ENCODE data around the gene IMP4.

The IMP4 gene

DNA sequence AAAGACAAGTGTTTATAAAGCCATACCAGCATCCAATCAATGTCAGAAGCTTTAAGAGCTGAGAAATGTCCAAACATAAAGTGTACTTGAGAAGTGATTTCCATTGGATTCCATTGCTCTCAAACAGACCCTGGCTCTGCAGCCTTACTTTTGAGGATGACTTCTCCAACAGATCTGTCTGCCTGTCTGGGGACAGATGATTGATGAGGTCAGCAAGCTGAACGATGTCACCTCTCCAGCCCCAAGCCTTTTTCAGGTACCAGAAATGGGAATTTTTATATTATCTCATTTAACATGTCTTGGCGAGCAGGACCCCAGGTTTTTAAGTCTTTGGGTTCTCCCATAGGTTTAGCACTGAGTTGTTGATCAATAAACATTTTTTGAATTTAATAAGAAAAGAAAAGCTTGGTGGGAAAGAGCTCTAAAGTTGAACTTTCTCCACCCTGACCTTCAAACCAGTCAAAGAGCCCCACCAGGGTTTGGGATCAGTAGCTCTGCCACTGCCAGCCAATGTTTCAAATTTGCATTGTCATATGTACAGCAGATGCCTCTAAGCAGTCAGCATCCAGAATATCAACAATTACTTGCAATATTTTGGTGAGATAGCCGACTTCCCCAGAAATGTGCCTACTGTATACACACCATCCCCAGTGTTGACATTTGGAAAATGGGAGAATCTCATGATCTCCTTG lies 35.7 kb downstream of the IMP4 start:
- DNase-seq (ENCODE audit: low spot score): no peak

DNA sequence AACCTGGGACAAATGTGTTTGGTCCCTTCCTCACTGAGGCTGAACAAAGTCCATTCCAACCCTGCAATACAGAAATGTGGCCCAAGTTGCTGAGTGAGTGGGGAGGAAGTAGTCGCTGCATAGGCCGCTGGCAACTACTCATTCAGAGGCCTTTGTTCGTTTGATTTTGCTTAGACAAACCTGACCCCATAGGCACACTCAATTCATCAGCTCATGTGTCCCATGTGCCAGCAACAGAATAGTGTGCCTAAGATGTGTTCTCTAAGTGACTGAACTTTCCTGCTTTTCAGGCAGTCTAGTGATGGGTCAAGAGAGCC lies 36.2 kb downstream of the IMP4 start:
- no peak for DNase-seq (ENCODE audit: low spot score)

DNA sequence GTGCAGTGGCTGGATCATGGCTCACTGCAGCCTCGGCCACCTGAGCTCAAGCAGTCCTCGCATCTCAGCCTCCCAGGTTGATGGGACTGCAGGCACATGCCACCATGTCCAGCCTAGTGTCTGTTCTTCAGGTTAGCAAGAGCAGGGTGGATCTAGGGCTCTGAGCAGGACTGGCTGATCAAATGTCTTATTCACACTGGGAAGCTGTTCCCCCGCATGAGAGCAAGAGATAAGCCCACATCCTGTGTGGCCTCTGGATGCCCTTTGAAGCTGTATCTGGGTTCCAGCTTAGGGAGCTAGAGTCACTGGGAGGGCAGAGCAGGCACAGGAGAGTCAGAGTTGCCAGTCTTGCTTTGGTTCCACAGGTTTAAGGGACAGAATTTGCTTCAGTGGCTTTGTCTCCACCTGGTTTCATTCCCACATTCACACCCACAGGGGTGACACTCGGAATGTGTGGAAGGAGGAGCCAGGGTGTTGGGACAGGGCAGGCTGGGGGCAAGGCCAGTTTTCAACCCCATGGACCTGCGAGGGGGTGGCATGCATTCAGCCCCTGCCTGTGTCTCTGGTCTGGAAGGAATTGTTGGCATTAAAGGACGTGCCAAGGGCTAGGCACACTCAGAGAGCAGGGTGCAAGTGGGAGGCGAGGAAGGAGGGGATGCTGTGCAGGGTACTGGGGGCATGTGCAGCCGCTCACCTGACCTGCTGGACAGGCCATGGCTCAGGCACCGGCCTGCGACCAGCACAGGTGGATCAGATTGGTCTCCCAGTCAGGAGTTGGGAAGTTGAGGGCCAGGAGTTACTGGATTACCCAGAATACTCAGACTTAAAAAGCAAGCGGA lies 37.6 kb downstream of the IMP4 start:
- DNase-seq (ENCODE audit: low spot score): peak; percentile 54

DNA sequence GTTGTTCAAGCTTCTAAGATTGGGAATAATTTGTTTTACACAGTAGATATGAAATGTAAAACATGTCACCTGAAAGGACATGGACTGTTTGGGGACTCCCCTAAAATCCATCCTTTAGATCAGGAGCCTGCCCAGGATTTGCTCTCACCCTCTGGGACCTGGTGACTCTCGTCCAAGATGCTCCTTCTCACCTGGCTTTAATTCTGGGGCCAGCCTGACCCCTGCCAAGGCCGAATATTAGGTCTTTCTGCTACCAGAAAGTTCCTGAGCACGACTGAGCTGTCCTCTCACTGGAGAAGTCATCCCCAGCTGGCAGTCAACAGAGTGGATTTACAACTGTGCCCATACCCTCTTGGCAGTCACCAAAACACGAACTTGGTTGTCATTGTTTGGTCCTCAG lies 38.4 kb downstream of the IMP4 start:
- no peak for DNase-seq (ENCODE audit: low spot score)

DNA sequence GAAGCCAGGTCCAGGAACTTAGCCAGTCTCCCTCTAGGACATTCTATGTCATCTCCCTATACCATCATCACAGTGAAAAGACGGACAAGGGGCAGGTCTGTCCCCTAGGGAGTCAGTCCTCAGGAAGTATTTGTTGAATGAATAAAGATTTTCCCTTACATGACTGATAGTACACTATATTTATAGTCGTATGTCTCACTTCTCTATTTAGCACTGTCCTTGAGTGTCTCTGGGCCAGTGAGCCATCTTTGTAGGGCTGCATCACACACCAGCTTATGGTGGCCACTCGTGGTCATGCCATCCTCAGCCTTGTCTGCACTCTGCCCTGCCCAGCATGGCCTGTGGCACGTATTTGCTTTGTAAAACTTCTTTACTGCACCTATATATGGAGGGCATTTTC lies 38.9 kb downstream of the IMP4 start:
- DNase-seq (ENCODE audit: low spot score): no peak

DNA sequence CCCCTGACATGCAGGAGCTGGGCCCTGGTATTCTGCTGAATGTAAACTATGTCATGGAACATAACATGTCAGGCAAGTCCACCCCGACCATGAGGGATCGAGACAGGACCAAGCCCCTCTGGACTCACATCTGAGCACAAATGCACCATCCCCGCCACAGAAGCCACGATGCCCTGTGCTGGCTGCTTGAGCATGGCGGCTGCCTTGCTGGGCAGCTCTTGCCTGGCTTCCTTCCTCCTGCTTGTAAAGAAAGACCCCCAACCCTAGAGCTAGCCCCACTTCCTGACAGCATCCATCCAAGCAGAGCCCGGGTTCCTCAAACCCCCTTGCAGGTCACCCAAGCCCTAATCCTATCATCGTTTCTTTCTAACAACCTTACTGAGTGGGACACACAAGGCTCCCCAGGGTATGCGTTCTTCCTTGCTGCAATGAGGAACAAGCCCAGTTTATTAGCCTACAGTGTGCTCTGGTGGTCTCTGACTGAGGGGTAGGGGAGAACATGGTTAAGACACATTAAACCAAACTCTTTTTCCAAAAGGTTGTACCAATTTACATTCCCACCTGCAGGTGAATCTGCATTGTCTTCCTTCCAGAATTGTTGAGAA lies 39.7 kb downstream of the IMP4 start:
- DNase-seq (ENCODE audit: low spot score): no peak

DNA sequence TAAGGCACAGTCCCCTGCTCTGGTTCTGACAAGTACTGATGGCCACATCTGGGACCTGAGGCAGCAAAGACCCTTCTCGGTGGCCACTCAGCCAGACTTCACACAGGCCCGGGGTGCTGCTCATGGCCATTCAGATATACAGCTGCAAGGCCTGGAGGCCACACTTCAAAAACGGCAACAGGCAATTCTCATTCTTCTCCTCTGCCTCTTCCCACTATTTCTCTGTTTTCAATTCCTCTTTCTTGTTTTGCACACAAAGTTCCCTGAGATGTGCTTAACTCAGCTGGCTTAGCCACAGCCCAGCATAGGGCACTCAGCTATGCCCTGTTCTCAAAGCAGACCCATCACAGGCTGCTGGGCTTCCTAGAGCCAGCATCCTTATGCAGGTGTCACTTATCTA lies 43.0 kb downstream of the IMP4 start:
- DNase-seq (ENCODE audit: low spot score): no peak

DNA sequence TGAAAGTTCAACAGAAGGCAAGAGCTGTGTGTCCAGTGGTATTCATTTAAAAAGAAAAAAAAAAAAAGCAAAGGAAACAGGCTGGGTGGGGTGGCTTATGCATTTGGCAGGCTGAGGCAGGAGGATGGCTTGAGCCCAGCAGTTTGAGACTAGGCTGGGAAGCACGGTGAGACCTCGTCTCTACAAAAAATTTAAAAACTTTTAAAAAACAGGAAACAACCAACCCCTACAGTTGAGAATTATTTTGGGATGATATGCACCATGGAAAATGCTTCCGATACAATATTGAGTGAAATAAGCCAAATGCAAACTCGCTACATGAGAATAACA lies 44.3 kb downstream of the IMP4 start:
- no peak for DNase-seq (ENCODE audit: low spot score)

DNA sequence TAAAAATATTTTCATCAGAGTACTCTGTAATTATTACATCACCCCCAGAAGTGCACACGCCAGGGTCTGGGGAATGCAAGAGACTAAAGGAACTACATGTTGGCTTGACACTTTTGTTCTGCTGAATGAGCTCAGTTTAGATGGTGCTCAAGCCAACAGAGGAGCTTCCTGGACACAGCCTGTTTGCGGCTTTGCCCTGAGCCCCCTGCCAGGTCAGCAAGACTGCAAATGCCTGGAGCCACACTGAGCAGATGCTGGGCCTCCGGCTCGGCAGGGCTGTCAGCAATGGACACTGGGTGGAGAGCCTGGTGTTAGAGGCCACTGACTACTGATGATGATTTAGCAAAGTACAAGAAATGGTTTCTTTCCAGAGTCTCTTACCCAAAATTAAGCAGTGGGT lies 45.1 kb downstream of the IMP4 start:
- no peak for DNase-seq (ENCODE audit: low spot score)

DNA sequence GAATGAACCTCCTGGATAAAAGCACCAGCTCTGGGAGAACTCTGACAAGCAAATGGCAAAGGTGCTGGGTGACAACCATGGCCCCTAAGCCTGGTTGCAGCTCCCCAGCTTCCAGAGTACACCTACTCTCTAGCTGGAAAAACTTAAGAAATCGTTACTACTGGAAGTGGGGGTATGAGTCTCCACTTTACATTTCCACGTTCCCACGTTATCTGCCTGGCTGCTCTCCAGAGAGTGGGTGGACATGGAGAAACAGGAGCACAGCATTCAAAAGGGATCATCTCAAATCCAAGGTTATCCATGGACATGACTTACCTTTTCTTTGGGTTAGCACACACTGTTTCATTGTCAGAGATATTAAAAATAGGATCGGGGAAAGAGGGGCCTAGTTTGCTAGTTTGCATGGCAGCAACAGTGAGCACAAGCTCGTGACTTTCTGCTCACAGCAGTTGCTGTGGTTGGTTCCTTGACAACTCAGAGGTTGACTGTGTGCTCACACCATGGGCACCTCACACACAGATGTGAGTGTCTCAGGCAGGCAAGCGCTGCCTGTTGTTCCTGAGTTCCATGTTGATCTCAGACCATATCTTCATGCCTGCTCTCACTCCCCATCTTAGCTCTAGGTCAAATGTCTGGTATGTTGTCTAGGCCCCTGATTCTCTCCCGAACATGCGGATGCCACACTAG lies 45.7 kb downstream of the IMP4 start:
- DNase-seq (ENCODE audit: low spot score): no peak

DNA sequence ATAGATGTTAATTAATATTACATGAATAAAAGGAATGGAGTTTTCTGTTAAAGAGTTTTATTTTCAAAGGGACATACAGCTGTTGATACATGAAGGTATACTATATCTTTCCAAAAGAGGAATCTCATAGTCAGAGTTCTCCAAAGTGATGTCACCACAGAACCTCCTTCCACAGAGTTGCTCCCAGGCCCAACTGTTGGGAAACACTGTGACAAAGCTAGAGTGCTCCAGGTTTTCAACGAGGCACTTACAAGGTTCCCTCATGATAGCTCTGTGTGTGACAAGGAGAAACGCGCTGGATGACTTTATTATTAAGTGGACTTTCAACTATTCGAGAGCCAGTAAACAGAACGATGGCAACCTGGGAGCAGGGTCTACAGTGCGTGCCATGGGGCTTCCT lies 46.7 kb downstream of the IMP4 start:
- no peak for DNase-seq (ENCODE audit: low spot score)

DNA sequence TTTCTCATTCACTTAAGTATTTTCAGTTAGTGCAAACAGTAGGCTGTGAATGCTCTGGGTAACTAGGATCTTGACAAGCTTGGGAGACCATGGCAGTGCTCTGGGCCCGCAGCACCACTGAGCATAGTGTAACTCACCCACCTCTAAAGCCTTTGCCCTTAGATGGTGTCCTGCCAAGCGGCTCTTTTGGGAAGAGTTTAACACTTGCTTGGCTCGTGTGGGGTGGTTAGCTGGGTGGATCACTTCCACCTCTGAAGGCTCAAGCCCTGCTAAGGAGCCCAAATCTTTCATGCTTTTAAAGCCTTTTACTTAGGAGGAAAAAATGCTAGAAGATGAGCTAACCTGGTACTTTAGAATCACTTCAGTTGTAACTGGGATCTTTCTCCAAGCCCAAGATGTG lies 47.1 kb downstream of the IMP4 start:
- no peak for DNase-seq (ENCODE audit: low spot score)

DNA sequence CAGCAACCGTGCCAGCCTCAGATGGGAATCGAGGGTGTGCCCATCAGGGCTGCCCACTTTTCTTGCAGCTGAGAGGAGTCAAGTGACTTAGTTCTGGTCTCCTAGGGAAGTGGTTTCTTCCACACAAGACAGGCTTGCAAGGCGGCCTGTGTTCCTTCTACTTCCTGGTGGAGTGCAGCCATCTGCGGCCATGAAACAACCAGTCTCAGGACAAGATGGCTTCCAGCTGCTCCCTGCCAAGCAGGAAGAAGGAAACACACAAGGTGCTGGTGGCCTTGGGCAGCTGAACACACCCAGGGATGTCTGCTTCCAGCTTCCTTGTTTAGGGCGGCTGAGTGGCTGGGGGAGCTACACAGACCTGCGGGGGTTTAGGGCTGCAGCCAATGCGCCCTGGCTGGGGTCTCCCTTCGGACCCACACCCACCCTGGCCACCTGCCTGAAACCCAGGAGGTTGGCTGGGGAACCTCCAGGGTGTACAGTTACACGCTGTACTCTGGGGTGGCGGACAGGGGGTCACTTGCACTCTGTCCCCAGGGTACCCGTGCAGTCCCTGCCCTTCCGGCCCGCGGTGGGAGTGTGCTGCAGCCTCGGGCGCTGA lies 47.9 kb downstream of the IMP4 start:
- DNase-seq (ENCODE audit: low spot score): no peak

DNA sequence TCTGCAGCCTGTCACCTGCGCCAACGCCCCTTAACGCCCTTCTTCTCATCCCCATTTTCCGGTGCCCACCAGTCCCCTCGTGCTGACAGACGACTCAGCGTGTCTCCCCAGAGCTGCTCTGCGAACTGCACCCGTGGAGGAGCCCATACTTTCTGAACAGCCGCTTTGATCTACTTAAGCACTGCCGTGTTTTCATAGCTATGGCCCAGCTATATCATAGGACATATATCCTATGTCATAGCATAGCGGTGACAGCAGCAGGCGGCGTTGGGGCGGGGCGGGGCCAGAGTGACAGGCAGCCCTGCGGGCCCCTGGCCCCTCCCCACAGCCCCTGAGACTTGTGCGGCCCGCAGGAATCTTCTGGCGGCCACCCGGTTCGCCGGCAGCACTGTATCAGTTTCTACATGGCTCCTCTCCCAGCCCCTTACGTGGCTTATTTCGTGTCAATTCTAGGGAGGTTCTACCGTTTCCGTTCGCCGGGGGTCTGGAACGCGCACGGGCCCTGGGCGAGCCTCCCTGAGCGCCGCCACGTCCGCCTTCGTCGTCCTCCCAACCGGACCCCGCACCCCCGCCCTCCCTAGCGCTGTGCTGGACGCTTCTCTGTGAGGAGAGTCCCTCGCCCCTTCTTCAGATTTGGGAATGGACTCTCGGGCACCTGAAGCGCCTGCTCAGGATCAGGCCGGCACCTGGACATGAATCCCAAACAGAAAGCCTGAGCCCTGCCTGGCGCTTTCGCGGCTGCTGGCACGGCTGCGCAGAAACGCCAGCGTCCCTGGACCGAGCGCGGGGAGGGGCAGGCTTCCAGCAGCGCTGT lies 48.6 kb downstream of the IMP4 start:
- peak; percentile 77 for DNase-seq (ENCODE audit: low spot score)

DNA sequence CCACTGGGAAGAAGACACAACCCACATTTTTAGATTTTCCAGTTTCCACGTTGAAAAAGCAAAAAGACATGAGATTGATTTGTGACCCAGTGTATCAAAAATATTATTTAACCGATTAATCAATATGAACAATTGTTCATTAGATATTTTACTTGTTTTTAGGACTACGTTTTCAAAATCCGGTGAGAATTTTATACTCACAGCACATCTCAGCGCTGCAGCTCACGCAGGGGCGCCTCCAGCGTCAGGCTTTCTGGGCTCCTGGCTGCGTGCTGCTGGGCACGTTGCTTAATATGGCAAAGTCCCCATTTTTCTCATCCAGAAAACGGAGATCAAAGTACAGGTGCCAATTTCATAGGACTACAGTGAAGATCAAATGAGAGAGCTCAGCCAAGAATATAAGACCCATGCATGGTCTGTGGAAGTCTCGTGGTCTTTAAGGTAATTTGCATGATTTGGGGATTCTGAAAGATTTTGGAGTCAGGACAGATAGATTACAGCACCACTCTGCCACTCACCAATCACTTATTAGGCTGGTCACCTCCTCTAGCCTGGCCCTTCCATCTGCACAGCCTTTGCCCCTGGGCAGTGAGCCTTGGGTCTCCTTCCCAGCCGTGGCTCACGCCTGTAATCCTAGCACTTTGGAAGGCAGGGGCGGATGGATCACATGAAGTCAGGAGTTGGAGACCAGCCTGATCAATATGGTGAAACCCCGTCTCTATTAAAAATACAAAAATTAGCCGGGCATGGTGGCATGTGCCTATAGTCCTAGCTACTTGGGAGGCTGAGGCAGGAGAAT lies 49.4 kb downstream of the IMP4 start:
- DNase-seq (ENCODE audit: low spot score): peak; percentile 44

DNA sequence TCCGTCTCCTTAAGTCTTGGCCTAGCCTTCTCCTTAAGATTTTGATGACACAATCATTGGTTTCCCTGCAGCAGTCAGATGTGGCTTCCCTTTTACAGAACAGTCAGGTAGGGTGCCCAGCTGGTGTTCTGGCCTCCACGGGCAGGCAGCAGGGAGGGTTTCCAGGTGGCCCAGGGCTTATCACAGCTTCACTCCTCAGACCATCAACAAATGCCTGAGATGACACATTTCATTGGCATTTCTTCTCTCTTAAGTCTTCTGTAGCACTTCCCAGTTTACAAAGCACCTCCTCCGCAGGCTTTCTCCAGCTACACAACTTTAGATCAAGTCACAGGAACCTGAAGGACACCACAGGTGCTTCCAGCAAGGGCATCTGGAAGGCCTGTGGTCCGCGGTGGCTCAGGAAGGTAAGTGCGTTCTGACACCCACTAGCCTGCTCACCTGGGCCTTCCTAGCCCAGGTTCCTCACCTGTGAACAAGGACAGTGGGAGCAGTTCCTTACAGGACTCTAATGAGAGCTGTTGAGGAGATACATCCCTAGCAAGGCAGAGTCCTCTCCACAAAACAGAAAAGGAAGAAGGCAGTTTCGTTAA lies 50.7 kb downstream of the IMP4 start:
- DNase-seq (ENCODE audit: low spot score): peak; percentile 55
